ENCODE data around the gene MS4A4E.

GRCh38 chr11:60211206-60211605, 31.7 kb downstream of the MS4A4E start:
- TF ChIP-seq EP300 (IDR thresholded peaks at IDR 0.05) (no peak), CTCF (IDR thresholded peaks at IDR 0.05) (no peak), POLR2A (IDR thresholded peaks at IDR 0.05) (no peak), POLR2AphosphoS5 (IDR thresholded peaks at IDR 0.05) (no peak)

Data from upper lobe of left lung (tissue), 4 donors.